T47D (cell line): Measurements from ENCODE around the gene IFIH1.

Source experiments
- DNase-seq, 2 experiments: peaks; one replicate each; pipeline versions ENCODE4 v3.0.0 to v3.0.0-alpha.2; 2011 to 2012; ENCODE audit warnings: low read depth in 1 of 2, low spot score in 1 of 2
- JUND ChIP-seq: IDR thresholded peaks from 2 replicates; pipeline ENCODE4 v1.6.1; 2012; ENCODE audit warnings: low read depth
- in situ Hi-C: cut with HindIII; loops from 2 replicates; pipeline ENCODE4 v1.10.0; 2016; ENCODE audit warnings: low sequenced_read_pairs, low pct_unique_long_range_greater_than_20kb

The IFIH1 gene

GRCh38 chr2:162261032-162261945, 57.2 kb downstream of the IFIH1 start:
- TF ChIP-seq JUND: no peak
- peak in 1 of 2 experiments; percentile 44 for DNase-seq
- in situ Hi-C loops: no loop called here

GRCh38 chr2:162258686-162259085, 59.8 kb downstream of the IFIH1 start:
- no peak for TF ChIP-seq JUND
- in situ Hi-C loops: no loop called here
- DNase-seq: no peak

GRCh38 chr2:162258169-162258568, 60.3 kb downstream of the IFIH1 start:
- TF ChIP-seq JUND: no peak
- in situ Hi-C loops: no loop called here
- no peak for DNase-seq

GRCh38 chr2:162257425-162257824, 61.1 kb downstream of the IFIH1 start:
- TF ChIP-seq JUND: no peak
- DNase-seq: no peak
- in situ Hi-C loops: no loop called here

- DNase-seq: no peak
- in situ Hi-C loops: no loop called here
- no peak for TF ChIP-seq JUND
These were observed 61.9 kb downstream of the IFIH1 start for GRCh38 chr2:162256591-162256991.

- in situ Hi-C loops: no loop called here
These were observed 64.1 kb downstream of the IFIH1 start for GRCh38 chr2:162254236-162254871.

GRCh38 chr2:162253435-162253834, 65.0 kb downstream of the IFIH1 start:
- in situ Hi-C loops: no loop called here
- DNase-seq: no peak
- no peak for TF ChIP-seq JUND

More at GRCh38 chr2:162254236-162254871, 64.1 kb downstream of the IFIH1 start:
- DNase-seq: no peak
- no peak for TF ChIP-seq JUND

- no peak for DNase-seq
- TF ChIP-seq JUND: no peak
- in situ Hi-C loops: no loop called here
These were observed 66.3 kb downstream of the IFIH1 start for GRCh38 chr2:162252153-162252552.

- in situ Hi-C loops: no loop called here
- no peak for TF ChIP-seq JUND
- peak in 1 of 2 experiments; percentile 72 for DNase-seq
These were observed 72.7 kb downstream of the IFIH1 start for GRCh38 chr2:162245781-162246180.

- no peak for DNase-seq
- in situ Hi-C loops: no loop called here
- no peak for TF ChIP-seq JUND
These were observed 73.4 kb downstream of the IFIH1 start for GRCh38 chr2:162245061-162245460.

- no peak for TF ChIP-seq JUND
- DNase-seq: no peak
- in situ Hi-C loops: no loop called here
These were observed 73.9 kb downstream of the IFIH1 start for GRCh38 chr2:162244541-162245031.

GRCh38 chr2:162243715-162244114, 74.8 kb downstream of the IFIH1 start:
- in situ Hi-C loops: no loop called here
- DNase-seq: no peak
- TF ChIP-seq JUND: no peak

GRCh38 chr2:162243294-162243693, 75.2 kb downstream of the IFIH1 start, which contains the start of gene FAP:
Gene FAP, minus strand, starts transcription at chr2:162243445. Its CDS starts 118 bp downstream, at chr2:162243327.
- no peak for TF ChIP-seq JUND
- DNase-seq: no peak
- in situ Hi-C loops: no loop called here
